ENCODE measurements around the gene PLD3. TPM values are rescaled to one million over a fixed set of nuclear protein-coding genes. Genes with fewer than 3 reads are reported as not detected.

The PLD3 gene
- polyA plus RNA-seq, 3 donors, result 254 to 302 (median 292) TPM

DNA sequence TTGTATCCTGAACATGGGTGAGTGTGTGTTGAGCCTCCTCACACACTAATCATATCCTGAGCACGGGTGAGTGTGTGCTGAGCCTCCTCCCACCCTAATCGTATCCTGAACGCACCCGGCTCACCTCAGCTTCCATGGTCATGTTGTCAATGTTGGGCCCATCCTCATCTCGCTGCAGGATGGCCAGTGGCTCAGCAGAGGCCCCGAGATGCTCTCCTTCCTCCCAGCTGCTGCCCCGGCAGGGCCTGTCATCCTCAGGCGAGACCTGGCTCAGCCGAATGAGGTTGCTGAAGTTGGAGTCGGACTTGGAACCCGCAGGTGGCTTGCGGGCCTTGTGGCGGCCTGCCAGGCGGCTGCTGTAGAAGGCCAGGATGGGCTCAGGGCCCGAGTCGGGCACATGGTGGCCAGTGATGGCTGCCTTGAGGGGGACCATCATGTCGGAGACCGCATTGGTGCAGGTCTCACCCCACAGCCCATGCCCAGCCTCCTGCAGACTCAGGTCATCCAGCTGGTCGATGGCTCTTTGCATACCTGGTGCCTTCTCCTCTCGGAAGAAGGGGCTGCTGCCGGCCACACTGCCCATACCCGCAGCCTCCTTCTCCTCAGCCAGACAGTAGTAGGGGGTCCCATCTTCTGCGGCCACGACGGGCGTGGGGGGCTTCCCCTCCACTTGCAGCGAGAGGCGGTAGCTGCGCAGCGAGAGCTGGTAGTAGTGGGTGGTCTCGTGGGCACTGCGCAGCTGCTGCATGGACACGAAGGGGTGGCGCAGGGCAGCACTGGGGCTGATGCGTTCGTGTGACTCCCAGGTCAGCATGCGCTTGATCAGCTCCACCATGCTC is 31.9 kb downstream of the PLD3 start:
- no peak for DNase-seq

DNA sequence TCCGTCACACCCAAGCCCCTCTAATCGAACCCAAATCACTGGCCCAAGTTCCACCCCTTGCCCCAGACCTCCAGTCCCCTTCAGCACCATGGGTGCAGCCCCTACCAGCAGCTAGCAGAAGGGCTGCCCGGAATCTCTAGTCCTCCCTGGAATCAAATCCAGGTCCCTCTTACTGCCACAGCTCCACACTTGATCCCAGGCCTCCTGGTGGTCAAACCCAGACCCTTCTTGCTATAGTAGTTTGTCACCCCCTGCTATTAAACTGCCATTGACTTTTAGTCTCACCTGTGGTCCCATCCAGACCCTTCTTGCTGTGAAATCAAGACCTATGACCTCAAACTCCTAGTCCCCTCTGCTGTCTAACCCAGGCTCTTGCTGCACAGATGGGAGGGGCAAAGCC is 32.8 kb downstream of the PLD3 start:
- DNase-seq, result no peak

DNA sequence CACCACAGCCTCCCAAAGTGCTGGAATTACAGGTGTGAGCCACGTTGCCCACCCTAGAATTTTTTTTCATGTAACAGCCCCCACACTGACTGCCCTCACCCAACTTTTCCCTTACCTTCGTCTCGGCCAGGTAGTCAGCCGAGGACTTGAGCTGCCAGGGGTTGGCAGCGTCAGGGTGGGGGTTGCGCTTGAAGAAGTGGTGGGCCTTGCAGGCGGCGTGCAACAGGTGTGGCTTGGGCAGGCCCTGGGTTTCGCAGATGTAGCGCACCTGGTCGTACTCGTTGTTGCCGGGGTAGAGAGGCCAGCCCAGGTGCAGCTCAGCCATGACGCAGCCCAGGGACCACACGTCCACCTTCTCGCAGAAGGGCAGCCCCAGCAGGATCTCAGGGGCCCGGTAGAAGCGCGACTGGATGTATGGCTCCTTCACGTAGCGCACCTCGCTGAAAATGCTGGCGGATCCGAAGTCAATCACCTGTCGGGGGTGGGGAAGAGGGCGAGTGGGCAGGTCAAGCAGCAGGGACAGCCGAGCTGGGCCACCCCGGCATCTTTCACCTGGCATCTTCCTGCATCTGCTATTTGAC is 35.3 kb downstream of the PLD3 start:
- no peak for DNase-seq

DNA sequence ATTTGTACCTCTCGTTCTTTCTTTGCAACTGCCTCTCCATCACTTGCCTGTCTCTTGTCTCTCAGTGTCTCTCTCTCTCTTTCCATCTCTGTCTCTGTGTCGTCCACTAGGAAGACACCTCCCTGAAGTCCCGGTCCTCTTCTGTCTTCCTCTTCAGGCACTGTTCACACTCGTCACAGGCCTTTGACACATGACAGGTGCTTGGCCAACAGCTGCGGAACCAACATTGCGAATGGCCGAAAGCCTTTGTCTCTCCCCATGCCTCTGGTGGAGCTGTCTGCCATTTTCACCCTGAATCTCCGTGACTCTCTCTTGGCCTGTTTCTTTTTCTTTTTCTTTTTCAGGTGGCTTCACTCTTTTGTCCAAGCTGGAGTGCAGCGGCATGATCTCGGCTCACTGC is 38.7 kb downstream of the PLD3 start:
- no peak for DNase-seq

DNA sequence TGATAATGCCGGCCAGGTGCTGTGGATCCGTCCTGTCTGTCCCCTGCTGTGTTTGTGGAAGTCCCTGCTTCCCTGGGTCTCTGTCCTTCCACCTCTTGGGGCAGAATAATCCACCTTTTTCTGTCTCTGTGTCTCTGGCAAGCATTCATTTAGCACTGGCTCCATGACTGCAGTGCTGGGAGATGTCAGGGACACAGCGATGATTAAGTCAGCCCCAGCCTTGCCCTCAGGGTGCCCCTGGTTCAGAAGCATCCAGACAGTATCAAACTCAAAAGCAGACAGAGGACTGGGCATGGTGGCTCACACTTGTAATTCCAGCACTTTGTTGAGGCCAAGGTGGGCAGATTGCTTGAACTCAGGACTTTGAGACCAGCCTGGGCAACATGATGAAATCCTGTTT is 40.0 kb downstream of the PLD3 start:
- no peak for DNase-seq

DNA sequence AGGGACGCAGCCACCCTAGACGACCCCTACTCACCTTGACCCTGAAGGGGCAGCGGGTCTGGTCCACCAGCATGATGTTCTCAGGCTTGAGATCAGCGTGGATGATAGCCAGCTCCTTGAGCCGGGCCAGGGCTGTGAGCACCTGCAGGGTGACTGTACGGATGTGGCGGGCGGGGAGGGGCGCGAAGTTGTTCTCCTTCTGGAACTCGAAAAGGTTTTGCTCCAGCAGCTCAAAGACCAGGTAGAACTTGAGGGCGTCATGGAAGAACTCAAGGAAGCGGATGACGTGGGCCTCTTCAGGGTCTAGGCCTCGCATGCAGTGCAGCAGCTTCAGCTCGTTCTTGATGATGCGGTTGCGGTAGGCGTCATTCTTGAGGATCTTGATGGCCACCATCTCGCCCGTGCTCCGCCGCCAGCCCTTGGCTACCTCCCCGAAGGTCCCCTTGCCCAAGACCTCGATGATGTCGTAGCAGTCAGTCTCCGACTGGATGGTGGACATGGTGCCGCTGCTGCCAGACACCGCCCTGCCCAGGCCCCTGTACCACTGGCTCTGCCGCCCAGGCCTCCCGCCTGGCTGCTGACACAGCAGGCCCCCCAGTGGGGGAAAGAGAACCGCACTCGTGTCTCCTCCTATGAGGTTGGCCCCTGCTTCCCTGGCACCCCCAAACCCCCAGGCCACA is 41.0 kb downstream of the PLD3 start:
- DNase-seq, result no peak

DNA sequence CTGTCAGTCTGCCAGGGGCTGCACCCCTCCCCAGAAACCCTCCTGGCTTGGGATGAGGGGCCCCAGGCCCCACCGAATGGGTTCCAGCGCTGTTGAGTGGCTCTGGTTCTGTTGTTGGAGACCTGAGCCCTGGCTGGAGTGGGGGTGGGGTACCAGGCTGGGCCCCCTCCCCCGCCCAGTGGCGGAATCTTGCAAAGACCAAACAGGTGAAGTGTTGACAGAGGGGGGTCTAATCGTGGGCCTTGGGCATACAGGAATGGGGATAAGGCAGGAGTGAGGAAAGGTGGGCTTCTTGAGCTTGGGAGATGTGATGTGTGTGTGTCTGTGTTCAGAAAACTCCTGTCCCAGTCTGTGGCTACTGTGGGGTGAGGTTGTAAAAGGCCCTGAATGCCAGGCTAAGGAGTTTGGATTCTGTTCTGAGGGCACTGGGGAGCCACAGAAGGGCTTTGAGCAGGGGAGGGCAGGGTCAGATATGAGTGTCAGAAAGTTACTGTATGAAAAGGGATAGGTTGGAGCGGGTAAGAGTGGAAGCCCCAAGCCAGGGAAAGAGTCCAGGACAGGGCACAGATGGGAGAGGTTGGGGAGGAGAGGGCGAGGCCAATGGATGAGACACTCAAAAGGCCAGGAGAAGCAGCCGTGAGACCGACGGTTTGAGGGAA is 41.7 kb downstream of the PLD3 start, which contains the start of gene HIPK4:
TSS of gene HIPK4 (minus strand) at position 98 of the 659 bp plus-strand sequence. CDS start 279 bp downstream, outside the sequence.
- no peak for DNase-seq

DNA sequence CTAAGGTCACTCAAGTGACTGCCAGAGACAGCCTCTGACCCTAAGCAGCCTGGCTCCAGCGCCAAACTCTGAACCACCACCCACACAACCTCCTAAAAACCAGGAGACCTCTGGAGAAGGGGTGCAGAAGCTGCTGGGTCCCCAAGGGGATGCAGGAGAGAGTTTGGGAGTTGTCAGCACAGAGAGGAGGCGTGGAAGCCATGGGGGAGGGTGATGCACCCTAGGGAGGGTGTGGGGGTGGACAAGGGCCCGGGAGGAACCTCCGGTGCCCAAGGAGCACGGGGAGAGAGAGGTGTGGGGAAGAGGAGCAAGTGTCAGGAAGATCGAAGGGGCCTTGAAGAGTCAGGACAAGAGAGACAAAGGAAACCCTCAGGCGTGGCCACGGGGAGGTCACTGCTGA is 43.6 kb downstream of the PLD3 start:
- DNase-seq, result no peak

DNA sequence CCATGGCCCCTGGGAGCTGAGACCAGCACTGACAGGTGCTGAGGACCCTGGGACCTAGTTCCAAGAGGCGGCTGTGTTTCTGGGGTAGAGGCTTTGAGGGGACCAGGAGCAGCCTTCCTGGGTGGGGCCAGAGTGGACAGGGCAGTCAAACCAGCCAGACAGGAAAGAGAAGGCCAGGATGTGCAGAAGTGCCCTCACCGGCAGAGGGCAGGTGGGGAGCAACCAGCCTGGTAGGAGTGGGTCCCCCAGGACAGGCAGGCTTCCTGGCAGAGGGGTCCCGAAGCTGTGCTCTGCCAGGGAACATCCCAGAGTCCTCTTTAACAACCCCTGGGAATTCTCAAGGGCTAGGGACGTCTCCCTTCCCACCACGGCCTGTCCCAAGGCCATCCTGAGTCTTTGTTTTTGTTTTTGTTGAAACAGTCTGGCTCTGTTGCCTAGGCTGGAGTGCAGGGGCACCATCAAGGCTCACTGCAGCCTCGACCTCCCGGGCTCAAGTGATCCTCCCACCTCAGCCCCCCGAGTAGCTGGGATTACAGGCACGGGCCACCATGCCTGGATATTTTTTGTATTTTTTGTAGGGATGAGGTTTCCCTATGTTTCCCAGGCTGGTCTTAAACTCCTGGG is 44.5 kb downstream of the PLD3 start:
- no peak for DNase-seq

DNA sequence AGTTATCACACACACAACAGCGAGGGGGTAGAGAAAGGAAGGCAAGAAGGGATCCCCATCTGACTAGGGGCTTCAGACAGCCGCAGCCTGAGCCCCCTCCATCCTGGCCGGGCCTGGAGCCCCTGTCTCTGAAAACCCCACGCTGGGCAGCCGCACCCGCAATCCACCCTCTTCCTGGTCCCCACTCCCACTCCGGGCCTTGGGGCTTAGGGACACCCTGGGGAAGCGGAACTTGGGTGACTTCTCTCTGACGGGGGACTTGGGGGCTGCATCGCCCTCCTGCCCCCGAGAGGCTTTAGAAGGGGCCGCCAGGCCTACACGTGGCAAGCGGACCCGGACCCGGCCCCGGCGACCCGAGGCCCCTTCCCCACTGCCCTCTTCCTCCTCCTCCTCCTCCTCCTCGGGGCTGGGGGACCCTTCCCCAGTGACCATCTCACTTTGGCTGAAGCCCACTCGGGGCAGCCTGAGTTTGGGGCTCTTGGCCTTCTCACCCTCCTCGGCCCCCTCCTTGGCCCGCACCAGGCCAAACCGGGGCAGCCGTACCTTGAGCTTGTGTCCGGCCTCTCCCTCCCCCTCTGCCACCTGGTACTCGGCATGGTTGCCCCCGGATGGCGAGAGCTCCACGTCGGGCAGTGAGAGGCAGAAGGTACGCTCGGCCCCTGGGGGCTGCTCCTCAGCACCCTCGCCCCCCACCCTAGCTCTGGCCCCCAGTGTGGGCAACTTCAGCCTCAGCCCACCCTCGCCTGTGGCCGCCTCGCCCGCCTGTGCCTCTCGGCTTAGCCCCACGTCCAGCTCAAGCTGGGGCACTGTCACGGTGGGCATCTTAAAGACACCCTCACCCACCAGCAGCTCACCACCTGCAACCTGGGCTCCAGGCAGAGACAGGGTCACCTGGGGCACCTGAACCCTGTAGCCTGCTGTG is 45.7 kb downstream of the PLD3 start:
- no peak for DNase-seq

DNA sequence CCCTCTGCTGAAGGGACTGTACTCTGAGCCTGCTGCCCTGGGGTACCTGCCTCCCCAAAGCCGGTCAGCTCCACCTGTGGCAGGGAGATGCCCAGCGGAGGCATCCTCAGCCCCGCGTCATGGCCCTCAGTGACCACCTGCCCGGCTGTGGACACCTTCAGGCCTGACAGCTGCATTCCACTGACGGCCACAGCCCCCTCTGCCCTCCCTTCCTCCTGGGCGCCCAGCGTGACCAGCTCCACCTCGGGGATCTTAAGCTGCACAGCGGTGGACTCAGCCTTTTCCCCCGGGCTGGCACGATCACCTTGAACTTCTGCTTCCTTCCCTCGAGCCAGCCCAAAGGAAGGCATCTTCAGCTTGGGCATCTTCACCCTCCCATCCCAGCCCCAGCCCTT is 46.3 kb downstream of the PLD3 start:
- no peak for DNase-seq

DNA sequence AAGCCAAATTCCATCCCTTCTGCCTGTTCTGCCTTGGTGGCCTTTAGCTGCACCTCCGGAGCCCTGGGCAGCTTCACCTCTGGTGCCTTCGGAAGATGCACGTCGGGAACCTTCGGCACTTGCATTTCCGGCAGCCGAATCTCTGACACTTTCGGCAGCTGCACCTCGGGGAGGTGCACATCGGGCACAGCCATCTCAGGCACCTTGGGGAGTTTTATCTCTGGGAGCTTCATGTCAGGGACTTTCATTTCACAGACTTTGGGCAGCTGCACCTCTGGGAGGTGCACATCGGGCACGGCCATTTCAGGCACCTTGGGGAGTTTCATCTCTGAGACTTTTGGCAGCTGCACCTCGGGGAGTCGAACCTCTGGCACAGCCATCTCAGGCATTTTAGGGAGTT is 47.5 kb downstream of the PLD3 start:
- DNase-seq, result no peak

DNA sequence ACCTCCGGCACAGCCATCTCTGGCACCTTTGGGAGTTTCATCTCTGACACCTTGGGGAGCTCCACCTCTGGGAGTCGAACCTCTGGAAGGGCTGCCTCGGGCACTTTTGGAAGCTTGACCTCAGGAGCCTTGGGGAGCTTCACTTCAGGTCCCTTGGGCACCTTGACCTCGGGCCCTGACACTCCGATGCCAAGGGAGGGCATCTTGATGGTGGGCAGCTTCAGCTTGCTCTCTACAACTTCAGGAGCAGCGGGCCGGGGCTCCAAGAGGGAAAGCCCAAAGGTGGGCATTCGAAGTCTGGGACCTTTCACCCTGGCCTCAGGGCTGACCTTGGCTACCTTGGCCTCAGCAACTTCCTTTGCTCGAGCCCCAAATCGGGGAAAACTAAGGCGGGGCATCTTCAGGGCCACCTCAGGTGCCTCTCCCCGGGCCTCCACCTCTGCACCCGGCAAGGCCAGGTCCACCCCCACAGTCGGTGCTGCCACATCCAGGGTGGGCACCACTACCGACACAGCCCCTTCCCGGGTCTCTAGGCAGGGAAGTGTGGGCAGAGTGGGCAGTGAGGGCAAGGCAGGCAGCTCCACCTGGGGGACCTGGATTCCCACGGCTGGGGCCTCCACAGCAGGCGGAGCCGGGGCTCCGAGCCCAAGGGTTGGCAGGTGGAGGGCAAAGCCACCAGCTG is 48.5 kb downstream of the PLD3 start:
- DNase-seq, result no peak

DNA sequence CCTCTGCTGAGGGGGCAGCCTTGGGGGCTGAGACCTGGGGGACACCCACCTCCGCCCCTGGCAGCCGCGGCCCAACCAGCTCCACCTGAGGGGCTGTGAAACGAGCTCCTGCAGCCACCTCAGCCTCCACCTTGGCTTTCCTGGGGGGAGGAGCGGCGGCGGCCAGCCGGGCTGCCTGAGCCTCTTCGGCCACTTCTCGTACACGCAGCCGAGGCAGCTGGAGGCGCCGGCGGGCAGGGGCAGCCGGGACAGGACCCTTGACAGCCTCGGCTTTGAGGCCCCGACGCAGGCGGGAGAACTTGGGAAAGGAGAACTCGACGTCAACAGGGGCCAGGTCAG is 49.0 kb downstream of the PLD3 start:
- DNase-seq, result no peak

DNA sequence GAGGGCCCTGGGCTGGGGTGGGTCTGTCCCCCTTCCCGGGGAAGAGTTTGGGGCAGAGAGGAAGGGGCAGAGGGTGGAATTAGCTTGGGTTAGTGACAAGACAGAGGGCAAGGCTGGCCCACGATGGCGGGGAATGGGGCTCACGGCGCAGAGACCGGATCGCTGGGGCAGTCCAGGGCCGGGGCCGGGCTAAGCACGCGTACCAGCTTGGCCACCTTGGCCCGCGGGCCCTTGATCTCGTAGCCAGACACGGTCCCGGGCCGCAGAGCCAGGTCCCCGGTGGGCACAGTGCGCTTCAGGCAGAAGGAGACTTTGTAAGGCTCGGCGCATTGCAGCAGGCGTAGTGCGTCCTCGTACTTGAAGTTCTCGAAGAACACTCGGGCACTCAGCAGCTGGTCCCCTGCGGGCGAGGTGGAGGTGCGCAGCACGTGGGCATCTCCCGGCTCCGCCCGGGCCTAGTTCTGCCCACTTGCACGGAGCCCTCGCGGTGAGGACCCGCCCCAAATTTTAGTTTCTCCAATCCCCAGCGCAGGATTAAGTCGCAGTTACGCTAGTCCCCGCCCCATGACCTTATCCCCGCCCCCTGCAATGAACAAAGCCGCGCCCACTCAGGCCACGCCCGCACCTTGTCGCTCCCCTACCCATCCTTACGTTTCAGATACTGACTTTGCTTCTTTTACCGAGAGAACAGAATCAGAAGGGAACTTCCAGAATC is 50.1 kb downstream of the PLD3 start:
- peak; percentile 58 for DNase-seq

DNA sequence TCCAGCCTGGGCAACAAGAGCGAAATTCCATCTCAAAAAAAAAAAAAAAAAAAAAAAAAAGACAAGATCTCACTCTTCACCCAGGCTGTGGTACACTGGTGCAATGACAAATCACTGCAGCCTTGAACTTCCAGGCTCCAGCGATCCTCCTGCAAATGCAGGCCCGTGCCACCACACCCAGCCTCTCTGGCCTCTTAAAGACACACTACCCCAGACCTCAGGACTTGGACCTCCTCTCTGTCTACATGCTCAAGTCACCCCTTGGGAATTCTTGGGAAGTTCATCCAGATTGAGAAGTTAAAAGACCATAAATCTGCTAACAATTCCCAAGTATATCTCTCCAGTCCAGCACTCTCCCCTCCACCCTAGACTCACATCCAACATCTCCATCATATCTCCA is 52.1 kb downstream of the PLD3 start:
- no peak for DNase-seq

DNA sequence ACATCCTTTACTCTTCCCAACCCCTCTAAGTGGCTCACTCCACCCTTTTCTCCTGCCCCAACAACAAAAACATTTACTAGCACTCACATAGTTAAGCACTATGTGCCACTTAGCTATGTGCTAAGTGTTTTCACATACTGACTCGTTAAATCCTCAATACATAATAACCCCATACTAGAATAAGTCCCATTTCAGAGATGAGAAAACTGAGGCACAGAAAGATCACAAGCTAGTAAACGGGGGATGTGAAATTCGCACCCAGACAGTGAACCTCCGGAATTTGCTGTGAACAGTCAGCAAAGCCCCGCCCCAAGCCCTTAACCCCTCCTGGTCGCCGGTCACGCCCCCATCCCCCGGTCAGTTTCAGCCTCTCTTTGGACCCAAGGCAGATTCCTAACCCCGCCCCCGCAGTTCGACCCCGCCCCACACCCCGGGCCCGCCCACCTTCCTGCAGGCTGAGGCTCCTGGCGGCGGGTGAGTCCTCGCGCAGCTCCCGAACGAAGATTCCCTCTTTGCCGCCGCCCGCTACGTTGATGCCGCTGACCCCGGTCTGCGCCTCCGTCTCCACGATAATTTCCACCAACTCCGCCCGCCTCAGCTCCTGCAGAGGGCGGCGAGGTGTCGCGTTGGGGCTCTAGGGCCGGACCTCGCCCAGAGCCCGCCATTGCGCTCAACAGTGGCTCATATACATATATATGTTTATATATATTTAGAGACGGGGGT is 54.9 kb downstream of the PLD3 start:
- peak; percentile 86 for DNase-seq

DNA sequence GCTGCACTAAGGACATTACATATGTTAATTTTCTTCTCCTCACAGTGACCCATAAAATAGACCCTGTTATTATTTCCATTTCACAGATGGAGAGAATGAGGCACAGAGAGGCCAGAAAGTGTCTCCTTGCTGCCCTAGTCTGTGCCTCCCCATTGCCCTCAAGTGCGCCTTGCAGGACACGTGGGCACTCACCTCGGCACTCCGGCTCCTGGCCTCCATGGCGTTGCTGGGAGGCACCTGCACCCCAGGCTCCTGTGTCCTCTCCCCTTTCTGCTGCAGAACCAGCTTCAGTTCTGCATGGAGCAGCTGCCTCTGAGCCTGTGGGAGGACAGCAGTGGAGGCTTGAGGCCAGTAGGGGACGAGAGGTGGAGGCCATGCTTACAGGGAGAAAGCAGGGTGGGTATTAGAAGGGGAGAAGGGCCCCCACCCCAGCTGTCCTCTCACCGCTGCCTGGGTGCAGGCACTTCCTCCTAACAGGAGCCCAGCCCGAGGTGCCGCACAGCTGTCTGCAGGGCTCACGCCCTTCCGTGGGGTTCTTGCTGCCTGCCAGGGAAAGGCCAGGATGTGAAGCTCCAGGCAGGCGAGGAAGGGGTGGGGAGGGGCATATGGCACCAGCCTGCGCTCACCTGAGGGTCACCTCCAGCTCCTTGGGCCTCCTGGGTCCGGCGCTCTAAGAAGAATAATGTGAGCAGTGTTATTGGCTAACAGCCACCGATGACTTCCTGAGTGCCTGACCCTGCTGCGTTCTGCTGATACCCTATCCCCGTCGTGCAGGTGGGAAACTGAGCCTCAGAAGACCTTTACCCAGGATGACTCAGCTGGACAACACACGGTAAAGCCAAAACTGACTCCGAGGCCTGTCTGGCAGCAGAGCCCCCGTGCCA is 59.5 kb downstream of the PLD3 start:
- no peak for DNase-seq
